Measurements from ENCODE around the gene TMUB1. TPM values are rescaled to one million over a fixed set of nuclear protein-coding genes. Genes with fewer than 3 reads are reported as not detected.
A peak's percentile ranks its signal among the peaks of the same experiment; 100 is the strongest.

TMUB1 gene
- total and polyA plus RNA-seq, 2 donors (not counting 3 experiments of a cell fraction or from before 2014, with no cell fraction given), result 41.3 to 45.3 TPM

GRCh38 chr7:151038951-151039849 is 44.1 kb downstream of the TMUB1 start:
- Histone ChIP-seq H2AFZ (ENCODE audit: low read depth, low read length) (no peak overlapping the region), H3K79me2 (ENCODE audit: control insufficient read depth, insufficient read depth, low read length) (no peaks in the 10 kb centered on the region), H3K27me3 (ENCODE audit: control insufficient read depth in 2 of 2, insufficient read depth in 2 of 2, low read length in 2 of 2) (no peaks in the 10 kb centered on the region), H3K36me3 (ENCODE audit: control insufficient read depth in 2 of 2, extremely low read depth in 1 of 2, insufficient read depth in 2 of 2, low read length in 2 of 2) (peaks cover 0 to 15% of the 10 kb centered on the region in 2 experiments), H3K4me3 (replicated peaks in 1 of 3; ENCODE audit: insufficient read depth in 1 of 3, low read depth in 1 of 3, low read length in 3 of 3) (no peak overlapping the region), H3K9me1 (replicated peaks; ENCODE audit: control insufficient read depth, extremely low read depth, insufficient read depth, low read length) (no peaks in the 10 kb centered on the region), H3K9ac (replicated peaks; ENCODE audit: extremely low read depth, insufficient read depth, low read length) (peak overlapping the region; percentile 52), H3K9me3 (replicated peaks; ENCODE audit: control insufficient read depth, insufficient read depth, low read length) (no peaks in the 10 kb centered on the region), H3K4me1 (ENCODE audit: control insufficient read depth, extremely low read depth, insufficient read depth, low read length) (peaks cover 20% of the 10 kb centered on the region), H4K20me1 (replicated peaks; ENCODE audit: control insufficient read depth, extremely low read depth, insufficient read depth, low read length) (no peaks in the 10 kb centered on the region), H3K27ac (ENCODE audit: insufficient read depth, low read depth, low read length) (peak overlapping the region; percentile 85), H3K4me2 (ENCODE audit: insufficient read depth, low read length) (peak overlapping the region; percentile 32)
- peak; percentile 15 for TF ChIP-seq POLR2A (IDR thresholded peaks at IDR 0.05; ENCODE audit: low read depth, low read length)
- no peak for TF ChIP-seq CTCF (IDR thresholded peaks at IDR 0.05; ENCODE audit: extremely low read depth in 1 of 2, insufficient read depth in 1 of 2, low read depth in 1 of 2, low read length in 2 of 2)
- peak; percentile 79 for TF ChIP-seq POLR2AphosphoS5 (IDR thresholded peaks at IDR 0.05; ENCODE audit: insufficient read depth, low read depth, low read length)
- peak; percentile 66 for TF ChIP-seq GATA2 (IDR thresholded peaks at IDR 0.05; ENCODE audit: insufficient read depth, insufficient read length, low read depth, low read length)
- peak; percentile 82 for TF ChIP-seq JUN (IDR thresholded peaks at IDR 0.05; ENCODE audit: borderline replicate concordance, insufficient read depth, insufficient read length, low read depth)
- TF ChIP-seq EZH2 (IDR thresholded peaks at IDR 0.05; ENCODE audit: borderline replicate concordance, low read depth, low read length, severe bottlenecking), result no peak
- TF ChIP-seq FOS (IDR thresholded peaks at IDR 0.05; ENCODE audit: borderline replicate concordance, insufficient read depth, low read length), result peak; percentile 94
- DNase-seq (ENCODE audit: low read depth, low spot score), result peak; percentile 97
- no TSS peak for BruUV-seq (replicated peaks)
- FAIRE-seq, result peak; percentile 100
- intact Hi-C loops (cut with micrococcal nuclease), result loop anchor here (1.0 to 2.0 kb wide), 4 partner anchors 11 to 50 kb away; partner anchors contain the start of gene ABCB8
- dilution Hi-C loops (cut with MboI; ENCODE audit: extremely low pct_ligation_motif_present, low sequenced_read_pairs), result no loop called here
- POLR2A ChIA-PET, result interaction anchor here (1.0 to 1.6 kb wide), 2 partner anchors 11 to 21 kb away, joined by 4 to 5 read pairs; partner anchors contain the start of genes ABCB8 and SLC4A2
- CTCF ChIA-PET, result interaction anchor here (1.0 to 2.0 kb wide), 9 partner anchors 10 to 77 kb away, joined by 3 to 8 read pairs (median 5); partner anchors contain the start of gene ABCB8

All from endothelial cell of umbilical vein (primary cell).